ENCODE results near the gene TCEAL1.
"Not testable (repeated sequence)": the region's sequence is repeated elsewhere in the genome, so short reads cannot be mapped to it uniquely, and the experiment has no call there.

Gene TCEAL1, protein sequence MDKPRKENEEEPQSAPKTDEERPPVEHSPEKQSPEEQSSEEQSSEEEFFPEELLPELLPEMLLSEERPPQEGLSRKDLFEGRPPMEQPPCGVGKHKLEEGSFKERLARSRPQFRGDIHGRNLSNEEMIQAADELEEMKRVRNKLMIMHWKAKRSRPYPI

GRCh38 chrX:103628386-103629317 lies at the start of gene TCEAL1:
TSS of gene TCEAL1 (plus strand) at chrX:103628975. CDS start at chrX:103629917, 942 bp downstream.
- peak; percentile 56 for DNase-seq (ENCODE audit: low spot score)

GRCh38 chrX:103584596-103584995 lies 44.2 kb upstream of the TCEAL1 start:
- DNase-seq (ENCODE audit: low spot score) = no peak

GRCh38 chrX:103585411-103586313 lies 43.1 kb upstream of the TCEAL1 start, which contains the start of gene TCEAL4:
TSS of gene TCEAL4 (plus strand) at chrX:103585515. CDS start at chrX:103586676, 1,161 bp downstream.
- peak; percentile 74 for DNase-seq (ENCODE audit: low spot score)

DNA sequence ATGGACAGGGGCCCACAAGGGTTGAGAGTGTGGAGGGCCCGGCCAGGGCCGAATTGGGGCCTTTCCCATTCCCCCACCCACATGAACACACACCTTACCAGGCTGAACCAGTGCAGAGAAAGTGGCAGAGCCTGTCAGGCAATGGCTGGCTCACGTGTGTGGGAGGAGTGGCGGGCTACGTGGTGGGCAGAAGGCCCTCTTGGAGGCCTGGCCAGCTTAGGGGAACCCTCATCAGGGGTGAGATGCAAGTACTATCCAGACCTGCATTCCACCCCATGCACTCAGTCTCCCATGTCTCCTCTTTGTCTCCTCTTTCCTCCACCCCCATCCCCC lies 42.5 kb upstream of the TCEAL1 start:
- no peak for DNase-seq (ENCODE audit: low spot score)

- no peak for DNase-seq (ENCODE audit: low spot score)
Observed at GRCh38 chrX:103586659-103587058, 42.1 kb upstream of the TCEAL1 start.

DNA sequence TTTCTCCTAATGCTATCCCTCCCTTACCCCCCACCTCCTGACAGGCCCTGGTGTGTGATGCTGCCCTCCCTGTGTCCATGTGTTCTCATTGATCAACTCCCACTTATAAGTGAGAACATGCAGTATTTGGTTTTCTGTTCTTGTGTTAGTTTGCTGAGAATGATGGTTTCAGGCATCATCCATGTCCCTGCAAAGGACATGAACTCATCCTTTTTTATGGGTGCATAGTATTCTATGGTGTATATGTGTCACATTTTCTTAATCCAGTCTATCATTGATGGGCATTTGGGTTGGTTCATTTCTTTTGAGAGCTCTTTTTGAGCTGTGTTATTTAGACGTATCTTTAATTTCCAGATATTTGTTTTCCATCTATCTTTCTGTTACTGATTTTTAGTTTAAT lies 36.5 kb upstream of the TCEAL1 start:
- DNase-seq (ENCODE audit: low spot score) = not testable (repeated sequence)

- DNase-seq (ENCODE audit: low spot score) = not testable (repeated sequence)
Observed at GRCh38 chrX:103595202-103595601, 33.6 kb upstream of the TCEAL1 start.

DNA sequence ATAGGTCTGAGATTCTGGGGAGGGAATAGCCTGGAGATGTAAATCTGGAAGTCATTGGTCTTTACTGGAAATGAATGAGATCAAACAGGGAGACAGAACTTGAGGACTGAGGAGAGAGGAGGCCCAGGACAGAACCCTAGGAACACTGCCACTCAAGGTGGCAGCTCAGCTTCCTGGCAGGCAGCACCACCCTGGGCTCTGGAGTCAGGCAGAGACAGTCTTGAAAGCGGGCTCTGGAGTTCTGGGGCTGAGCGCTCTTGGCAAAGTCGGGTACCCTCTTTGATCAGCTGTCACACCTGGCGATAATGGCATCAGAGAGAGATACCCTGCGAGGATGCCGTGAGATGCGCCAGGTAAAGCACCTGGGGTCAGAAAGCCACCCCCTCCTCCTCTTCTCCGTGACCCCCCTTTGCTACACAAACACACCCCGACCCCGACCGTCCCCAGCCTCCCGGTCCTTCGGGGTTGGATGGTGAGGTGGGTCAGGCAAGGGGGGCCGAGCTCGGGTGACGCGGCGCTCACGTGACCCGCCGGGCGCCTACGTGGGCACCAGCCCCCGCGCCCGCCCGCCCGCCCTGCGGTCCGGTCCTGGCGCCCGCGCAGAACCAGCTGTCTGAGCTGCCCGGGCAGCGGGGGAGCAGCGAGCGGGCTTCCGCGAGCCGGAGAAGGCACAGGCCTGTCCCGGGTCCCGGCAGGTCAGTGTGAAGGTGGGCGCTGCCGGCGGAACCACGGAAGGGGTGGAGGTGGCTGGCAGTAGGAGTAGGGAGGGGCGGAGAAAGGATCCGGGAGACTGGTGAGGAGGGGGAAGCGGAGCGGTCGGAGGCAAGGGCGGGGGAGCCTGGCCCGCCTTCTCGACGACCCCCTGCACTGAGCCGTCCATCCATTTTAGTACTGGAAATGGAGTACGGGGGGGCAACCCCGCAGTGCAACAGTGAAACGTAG lies 21.1 kb upstream of the TCEAL1 start, which contains the start of gene TCEAL3:
Gene TCEAL3 (plus strand): TSS at position 600 of the 942 bp plus-strand sequence. CDS start 1,102 bp downstream, outside the sequence.
- DNase-seq (ENCODE audit: low spot score) = peak; percentile 74

- no peak for DNase-seq (ENCODE audit: low spot score)
Observed at GRCh38 chrX:103608306-103608963, 20.3 kb upstream of the TCEAL1 start.

GRCh38 chrX:103610282-103610681 lies 18.5 kb upstream of the TCEAL1 start:
- no peak for DNase-seq (ENCODE audit: low spot score)

- DNase-seq (ENCODE audit: low spot score) = no peak
Observed at GRCh38 chrX:103613362-103613890, 15.3 kb upstream of the TCEAL1 start.

DNA sequence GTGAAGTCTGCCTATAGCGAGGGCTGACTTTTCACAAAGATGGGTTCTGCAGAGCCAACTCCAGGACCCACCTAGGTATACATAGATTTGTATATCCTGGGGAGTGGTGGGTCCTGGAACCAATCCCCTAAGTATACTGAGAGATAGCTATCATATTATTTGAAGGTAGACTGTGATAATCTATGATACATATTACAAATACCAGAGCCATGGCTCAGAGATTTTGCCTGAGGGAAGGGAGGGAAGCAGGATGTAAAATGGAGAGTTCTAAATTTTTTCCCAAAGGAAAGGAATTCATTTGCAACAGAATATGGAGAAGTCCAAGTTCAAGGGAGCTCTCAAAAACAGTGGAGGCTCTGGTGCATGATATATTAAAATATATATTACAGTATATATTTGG lies 13.8 kb upstream of the TCEAL1 start:
- no peak for DNase-seq (ENCODE audit: low spot score)

DNA sequence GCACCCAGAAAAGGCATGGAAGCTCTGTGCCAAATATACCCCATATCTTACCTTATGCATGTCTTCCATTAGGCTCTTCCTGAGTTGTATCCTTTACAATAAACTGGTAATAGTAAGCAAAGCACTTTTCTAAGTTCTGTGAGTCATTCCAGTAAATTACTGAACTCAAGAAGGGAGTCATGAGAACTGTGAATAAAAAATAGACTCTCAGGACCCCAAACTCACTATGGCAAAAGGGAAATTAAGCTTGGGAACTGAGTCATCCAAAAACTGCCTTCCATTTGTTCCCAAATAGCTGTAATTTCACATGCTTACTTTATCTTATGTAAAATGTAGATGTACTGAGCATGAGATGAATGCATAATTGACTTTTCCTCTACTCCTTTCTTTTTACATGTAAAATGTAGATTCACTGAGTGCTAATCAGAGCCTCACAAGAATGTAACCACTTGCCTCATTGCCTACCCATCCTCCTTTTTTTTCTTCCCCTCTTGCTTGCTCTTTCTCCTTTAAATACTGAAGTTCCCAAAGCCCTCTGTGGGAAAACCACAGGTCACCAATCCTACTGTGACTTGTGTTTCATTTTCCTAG lies 12.9 kb upstream of the TCEAL1 start:
- DNase-seq (ENCODE audit: low spot score) = no peak

DNA sequence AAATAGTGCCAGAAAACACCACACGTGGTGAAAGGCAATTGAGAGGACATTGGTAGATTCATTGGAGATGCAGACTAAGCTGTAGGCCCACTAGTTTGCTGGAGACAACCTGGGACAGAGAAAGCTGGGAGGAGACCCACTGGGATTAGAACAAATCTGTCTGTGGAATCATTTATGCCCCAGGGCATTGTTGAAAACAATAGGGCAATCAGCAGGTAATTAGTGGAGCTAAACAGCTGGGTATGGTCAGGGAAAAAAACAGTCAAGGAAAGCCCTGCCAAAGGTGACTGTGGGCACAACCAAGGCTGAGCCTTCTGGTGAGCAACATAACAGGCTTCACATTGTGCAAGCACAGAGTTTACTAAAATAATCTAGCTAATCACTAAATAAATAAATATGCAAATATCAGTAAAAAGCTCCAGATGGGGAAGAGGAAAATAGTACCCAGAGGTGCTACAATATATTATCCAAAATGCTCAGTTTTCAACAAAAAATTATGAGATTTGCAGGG lies 12.0 kb upstream of the TCEAL1 start:
- peak; percentile 33 for DNase-seq (ENCODE audit: low spot score)

DNA sequence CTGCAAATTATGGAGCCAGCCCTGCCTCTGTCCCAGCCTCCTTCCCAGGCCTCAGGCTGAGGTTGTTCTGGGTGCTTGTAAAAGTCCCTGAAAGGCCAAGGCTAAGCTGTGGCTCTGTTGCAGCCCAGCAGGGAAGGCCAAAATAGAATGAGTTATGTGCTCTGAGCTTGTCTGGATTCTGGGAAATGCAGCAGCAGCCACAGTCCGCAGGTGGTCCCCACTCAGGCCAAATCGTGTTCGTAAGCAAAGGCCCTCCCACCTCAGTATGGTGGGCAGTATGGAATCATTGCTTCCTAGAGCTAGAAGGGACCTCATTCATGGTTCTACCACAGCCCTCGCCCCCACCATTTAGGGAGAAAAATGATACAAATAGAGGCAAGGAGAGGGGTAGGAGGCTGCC lies 4.7 kb upstream of the TCEAL1 start:
- no peak for DNase-seq (ENCODE audit: low spot score)

GRCh38 chrX:103626855-103627254 lies 1.9 kb upstream of the TCEAL1 start:
- no peak for DNase-seq (ENCODE audit: low spot score)

DNA sequence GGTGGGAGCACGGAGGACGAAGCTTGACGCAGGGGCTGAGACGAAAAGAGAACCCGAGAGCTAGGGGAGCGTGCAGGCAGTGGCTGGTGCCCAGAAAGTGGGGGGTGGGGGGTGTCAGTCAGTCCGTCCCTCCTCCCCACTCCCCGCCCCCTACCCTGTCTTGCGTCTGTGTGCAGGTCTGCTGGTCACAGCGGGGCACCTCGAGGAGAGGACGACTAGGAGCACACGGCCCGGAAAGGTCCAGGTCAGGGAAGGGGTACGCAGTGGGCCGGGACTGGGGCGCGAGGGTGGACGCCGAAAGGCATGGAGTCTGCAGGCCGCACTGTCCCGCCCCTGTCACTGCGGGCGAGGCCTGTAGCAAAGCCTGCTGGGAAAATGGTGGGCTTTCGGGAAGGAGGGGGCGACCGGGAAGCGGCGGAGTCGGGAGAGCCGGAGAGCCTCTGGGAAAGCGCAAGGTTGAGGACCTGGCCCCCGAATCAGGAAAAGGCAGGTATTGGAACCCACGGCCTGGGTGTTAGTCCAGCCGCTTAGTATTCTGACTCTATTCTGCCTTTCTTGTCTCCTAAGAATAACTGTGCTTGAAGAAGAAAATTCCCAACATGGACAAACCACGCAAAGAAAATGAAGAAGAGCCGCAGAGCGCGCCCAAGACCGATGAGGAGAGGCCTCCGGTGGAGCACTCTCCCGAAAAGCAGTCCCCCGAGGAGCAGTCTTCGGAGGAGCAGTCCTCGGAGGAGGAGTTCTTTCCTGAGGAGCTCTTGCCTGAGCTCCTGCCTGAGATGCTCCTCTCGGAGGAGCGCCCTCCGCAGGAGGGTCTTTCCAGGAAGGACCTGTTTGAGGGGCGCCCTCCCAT lies 769 bp downstream of the TCEAL1 start:
- DNase-seq (ENCODE audit: low spot score) = peak; percentile 74

- DNase-seq (ENCODE audit: low spot score) = no peak
Observed at GRCh38 chrX:103630171-103630511, 1.4 kb downstream of the TCEAL1 start.

- no peak for DNase-seq (ENCODE audit: low spot score)
Observed at GRCh38 chrX:103631145-103631544, 2.4 kb downstream of the TCEAL1 start.

Measured in D341Med (cell line).